HG03066 (cell line): Measurements from ENCODE around the gene SUGCT.

ENCODE experiments used
- ATAC-seq: cut with Tn5 transposase; IDR thresholded peaks from one replicate; pipeline ENCODE4 v1.9.1; 2021; ENCODE audit warnings: low read depth; ENCODE audit not compliant: unreplicated experiment

Gene SUGCT

GRCh38 chr7:40506158-40506557 is 371.4 kb downstream of the SUGCT start:
- no peak for ATAC-seq

GRCh38 chr7:40507166-40507565 is 372.4 kb downstream of the SUGCT start:
- no peak for ATAC-seq

GRCh38 chr7:40509287-40509996 is 374.6 kb downstream of the SUGCT start:
- no peak for ATAC-seq

GRCh38 chr7:40516376-40516775 is 381.6 kb downstream of the SUGCT start:
- no peak for ATAC-seq

- ATAC-seq: no peak
Observed at GRCh38 chr7:40519009-40519408, 384.2 kb downstream of the SUGCT start.

GRCh38 chr7:40520986-40521738 is 386.4 kb downstream of the SUGCT start:
- no peak for ATAC-seq

GRCh38 chr7:40525764-40526163 is 391.0 kb downstream of the SUGCT start:
- ATAC-seq: no peak

GRCh38 chr7:40526951-40527715 is 392.3 kb downstream of the SUGCT start:
- ATAC-seq: no peak

- ATAC-seq: no peak
Observed at GRCh38 chr7:40527723-40528122, 392.9 kb downstream of the SUGCT start.

GRCh38 chr7:40530292-40530691 is 395.5 kb downstream of the SUGCT start:
- ATAC-seq: no peak

- no peak for ATAC-seq
Observed at GRCh38 chr7:40531956-40532355, 397.2 kb downstream of the SUGCT start.

GRCh38 chr7:40535678-40536077 is 400.9 kb downstream of the SUGCT start:
- ATAC-seq: no peak

- no peak for ATAC-seq
Observed at GRCh38 chr7:40536421-40536820, 401.6 kb downstream of the SUGCT start.

GRCh38 chr7:40538281-40538680 is 403.5 kb downstream of the SUGCT start:
- ATAC-seq: no peak

- ATAC-seq: no peak
Observed at GRCh38 chr7:40541336-40541735, 406.5 kb downstream of the SUGCT start.

GRCh38 chr7:40542982-40543741 is 408.4 kb downstream of the SUGCT start:
- ATAC-seq: no peak

GRCh38 chr7:40544221-40544723 is 409.5 kb downstream of the SUGCT start:
- ATAC-seq: no peak

GRCh38 chr7:40544871-40545303 is 410.1 kb downstream of the SUGCT start:
- no peak for ATAC-seq

- ATAC-seq: no peak
Observed at GRCh38 chr7:40545739-40546138, 410.9 kb downstream of the SUGCT start.
